K562 (cell line): Measurements from ENCODE around the gene SLC25A11. TPM values are rescaled to one million over a fixed set of nuclear protein-coding genes. Genes with fewer than 3 reads are reported as not detected.

Experiments used
- ARHGAP35 ChIP-seq: fragments of 450-650 bp; IDR thresholded peaks from 2 replicates; pipeline ENCODE4 v1.6.1; 2018; ENCODE audit not compliant: partially characterized antibody
- CHD2 ChIP-seq: IDR thresholded peaks from 2 replicates; pipeline ENCODE4 v1.6.1; 2011; ENCODE audit warnings: low read depth, low read length
- E2F3 ChIP-seq: fragments of 250-450 bp; sonication (Bioruptor Pico); IDR thresholded peaks from 2 replicates; pipeline ENCODE4 v1.4.0; 2020; ENCODE audit warnings: mild to moderate bottlenecking
- ESRRA ChIP-seq: fragments of 450-650 bp; IDR thresholded peaks from 2 replicates; pipeline ENCODE4 v1.6.1; 2014; ENCODE audit warnings: low read depth, mild to moderate bottlenecking, moderate library complexity, borderline replicate concordance
- ETS2 ChIP-seq: IDR thresholded peaks from 2 replicates; pipeline ENCODE4 v1.6.1; 2016; ENCODE audit warnings: borderline replicate concordance, missing genetic modification characterization, mild to moderate bottlenecking, moderate library complexity, missing compliant biosample characterization; ENCODE audit not compliant: poor library complexity, severe bottlenecking
- FOXJ2 ChIP-seq: fragments of 200-800 bp; sonication (Bioruptor generic); IDR thresholded peaks from 2 replicates; pipeline ENCODE4 v1.6.1; 2016; ENCODE audit warnings: missing genetic modification characterization, missing compliant biosample characterization
- GABPB1 ChIP-seq: sonication (generic); formaldehyde crosslinking; IDR thresholded peaks from 2 replicates; pipeline ENCODE4 v1.8.0; 2022; ENCODE audit warnings: mild to moderate bottlenecking, missing genetic modification reagents
- HSF4 ChIP-seq: fragments of 250-450 bp; sonication (Bioruptor Pico); IDR thresholded peaks from 2 replicates; pipeline ENCODE4 v2.1.2; 2022; ENCODE audit warnings: mild to moderate bottlenecking, moderate library complexity, borderline replicate concordance
- JUN ChIP-seq, 2 experiments: sonication (generic) in 1 of 2; formaldehyde crosslinking in 1 of 2; IDR thresholded peaks; 2 replicates each; pipeline versions ENCODE4 v1.6.1 to v1.8.0; 2012 to 2022; ENCODE audit warnings: borderline replicate concordance in 2 of 2, mild to moderate bottlenecking in 2 of 2, improper control_type of control experiment in 1 of 2, low read depth in 1 of 2, low read length in 1 of 2, missing genetic modification reagents in 1 of 2
- NEUROD1 ChIP-seq: fragments of 150-350 bp; IDR thresholded peaks from 2 replicates; pipeline ENCODE4 v1.6.1; 2014; ENCODE audit warnings: borderline replicate concordance, low read length, low read depth; ENCODE audit not compliant: partially characterized antibody
- PBX2 ChIP-seq, 2 experiments: IDR thresholded peaks in 1 of 2; conservative IDR thresholded peaks in 1 of 2; 2 replicates each; pipeline ENCODE4 v1.6.1; 2016; ENCODE audit warnings: low read depth in 2 of 2, mild to moderate bottlenecking in 1 of 2, missing compliant biosample characterization in 1 of 2, missing genetic modification characterization in 1 of 2, moderate library complexity in 1 of 2
- RBFOX2 ChIP-seq: fragments of 200-400 bp; formaldehyde crosslinking; IDR thresholded peaks from 2 replicates; pipeline ENCODE4 v1.6.1; 2017; ENCODE audit warnings: low read depth, mild to moderate bottlenecking, low read length, moderate library complexity
- SIN3B ChIP-seq: fragments of 450-650 bp; IDR thresholded peaks from 2 replicates; pipeline ENCODE4 v1.6.1; 2017; ENCODE audit warnings: low read depth, mild to moderate bottlenecking, moderate library complexity
- SUPT5H ChIP-seq: fragments of 450-650 bp; IDR thresholded peaks from 2 replicates; pipeline ENCODE4 v1.6.1; 2016
- TCF7L2 ChIP-seq: fragments of 150-350 bp; IDR thresholded peaks from 2 replicates; pipeline ENCODE4 v1.6.1; 2016; ENCODE audit warnings: low read depth, mild to moderate bottlenecking, low read length, moderate library complexity
- YBX1 ChIP-seq: fragments of 450-650 bp; IDR thresholded peaks from 2 replicates; pipeline ENCODE4 v1.7.1; 2016; ENCODE audit warnings: mild to moderate bottlenecking
- ZBTB7A ChIP-seq: IDR thresholded peaks from 2 replicates; pipeline ENCODE4 v1.6.1; 2011; ENCODE audit warnings: low read depth, mild to moderate bottlenecking, low read length, moderate library complexity, borderline replicate concordance; ENCODE audit not compliant: control insufficient read depth
- ZFPM2 ChIP-seq: fragments of 250-450 bp; sonication (Bioruptor Pico); IDR thresholded peaks from 2 replicates; pipeline ENCODE4 v1.5.1; 2022; ENCODE audit warnings: mild to moderate bottlenecking
- ZNF174 ChIP-seq: fragments of 250-450 bp; sonication (Bioruptor Pico); IDR thresholded peaks from 2 replicates; pipeline ENCODE4 v1.4.0; 2020; ENCODE audit warnings: mild to moderate bottlenecking
- ZNF224 ChIP-seq: sonication (generic); formaldehyde crosslinking; IDR thresholded peaks from 2 replicates; pipeline ENCODE4 v1.8.0; 2022; ENCODE audit warnings: mild to moderate bottlenecking, missing genetic modification reagents
- polyA plus RNA-seq, 8 experiments: library from polyadenylated mRNA; depleted of rRNA in 4 of 8; stranded (reverse) in 5 of 8; unstranded in 3 of 8; fragments of >200 nt; fragmentation: Nextera tagmentation in 2 of 8; fragmentation: Illumina TruSeq in 1 of 8; extraction: Ambion mirVana in 2 of 8; extraction: Trizol in 1 of 8; gene quantifications; 2 replicates each; pipeline versions ENCODE4 v1.2.1 to v1.2.3, GENCODE V29; 2011 to 2014; ENCODE audit warnings: inconsistent platforms in 1 of 8, missing spikeins in 1 of 8
- total RNA-seq, 7 experiments: library from RNA; depleted of rRNA in 6 of 7; stranded (reverse); fragments of >200 nt in 6 of 7; fragmentation: Illumina TruSeq in 2 of 7; extraction: Trizol in 2 of 7; gene quantifications; 2 replicates each; pipeline versions ENCODE4 v1.2.1 to v1.2.3, GENCODE V29; 2011 to 2021; ENCODE audit warnings: low replicate concordance in 1 of 7
- TF ChIP-seq, protein P1 (sequence below), 2 experiments: fragments of 200-800 bp in 1 of 2; sonication (Bioruptor generic) in 1 of 2; sonication (generic) in 1 of 2; formaldehyde crosslinking in 1 of 2; IDR thresholded peaks in 1 of 2; conservative IDR thresholded peaks in 1 of 2; 2 replicates each; pipeline versions ENCODE4 v1.5.0 to v1.6.1; 2016 to 2020; ENCODE audit warnings: missing compliant biosample characterization in 1 of 2, missing genetic modification characterization in 1 of 2, missing genetic modification reagents in 1 of 2
- TF ChIP-seq, protein P2 (sequence below): fragments of 450-650 bp; formaldehyde crosslinking; IDR thresholded peaks from 2 replicates; pipeline ENCODE4 v1.4.0; 2020; ENCODE audit warnings: mild to moderate bottlenecking, moderate library complexity

The SLC25A11 gene
- total and polyA plus RNA-seq, 9 of the 15 experiments (the other 6 are each of a cell fraction or from before 2014, with no cell fraction given), result 3.1 to 56.7 (median 32.9) TPM

DNA sequence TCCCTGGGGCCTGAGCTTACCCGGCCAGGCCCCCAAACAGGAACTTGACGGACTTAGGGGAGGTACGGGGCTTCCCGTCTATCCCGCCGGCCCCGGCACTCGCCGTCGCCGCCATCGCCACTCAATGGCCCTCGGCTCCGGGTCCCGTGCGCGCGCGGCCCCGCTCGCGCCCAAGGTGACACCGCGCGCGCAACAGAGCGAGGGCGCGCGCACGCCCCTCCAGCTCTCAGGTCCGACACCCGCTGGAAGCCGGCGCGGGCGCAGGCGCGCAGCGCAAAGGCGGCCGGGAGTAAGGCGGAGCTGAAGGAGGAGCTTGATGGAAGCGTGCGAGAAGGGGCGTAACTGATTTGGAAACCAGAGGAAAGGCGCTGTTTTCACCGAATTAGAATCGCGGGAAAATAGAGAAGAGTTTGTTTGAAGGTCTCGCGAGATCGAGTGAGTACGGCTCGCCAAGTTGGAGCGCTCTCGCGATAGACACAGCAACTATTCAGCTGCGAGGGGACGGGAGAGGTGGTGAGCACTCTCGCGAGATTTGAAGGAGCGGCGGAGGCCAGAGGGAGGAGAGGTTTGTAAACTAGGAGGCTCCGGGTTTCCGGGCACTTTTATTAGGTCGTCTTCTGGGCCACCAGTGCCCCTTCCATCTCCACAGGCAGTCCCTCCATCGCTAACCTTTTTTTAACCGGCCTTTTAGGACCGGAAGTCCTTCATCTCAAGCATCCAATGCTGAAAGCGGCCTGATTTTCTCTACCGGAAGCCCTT lies at the start of gene SLC25A11, which contains the start of gene RNF167 (continued):
- TF ChIP-seq TCF7L2, result no peak
- no peak for TF ChIP-seq YBX1
- peak; percentile 82 for TF ChIP-seq FOXJ2 (tag)
- TF ChIP-seq JUN (IDR thresholded peaks at IDR 0.05; ENCODE audit: borderline replicate concordance, low read depth, low read length), result peak; percentile 22; the same call in 1 of the 2 replicates
- TF ChIP-seq JUN (CRISPR knock-in tag; IDR thresholded peaks at IDR 0.05; ENCODE audit: borderline replicate concordance), result no peak
- no peak for TF ChIP-seq E2F3 (CRISPR knock-in tag)
- TF ChIP-seq, protein P1, sequence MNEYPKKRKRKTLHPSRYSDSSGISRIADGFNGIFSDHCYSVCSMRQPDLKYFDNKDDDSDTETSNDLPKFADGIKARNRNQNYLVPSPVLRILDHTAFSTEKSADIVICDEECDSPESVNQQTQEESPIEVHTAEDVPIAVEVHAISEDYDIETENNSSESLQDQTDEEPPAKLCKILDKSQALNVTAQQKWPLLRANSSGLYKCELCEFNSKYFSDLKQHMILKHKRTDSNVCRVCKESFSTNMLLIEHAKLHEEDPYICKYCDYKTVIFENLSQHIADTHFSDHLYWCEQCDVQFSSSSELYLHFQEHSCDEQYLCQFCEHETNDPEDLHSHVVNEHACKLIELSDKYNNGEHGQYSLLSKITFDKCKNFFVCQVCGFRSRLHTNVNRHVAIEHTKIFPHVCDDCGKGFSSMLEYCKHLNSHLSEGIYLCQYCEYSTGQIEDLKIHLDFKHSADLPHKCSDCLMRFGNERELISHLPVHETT (CRISPR knock-in tag; conservative IDR thresholded peaks at IDR 0.05 in 1 of 2, IDR thresholded peaks at IDR 0.05 in 1 of 2), result peak in 1 of 2 experiments; percentile 87; a peak in 2 of 4 replicates
- peak; percentile 98 for TF ChIP-seq ARHGAP35
- TF ChIP-seq GABPB1 (CRISPR knock-in tag), result no peak; the same call in 1 of the 2 replicates
- TF ChIP-seq RBFOX2, result peak; percentile 94
- peak; percentile 65 for TF ChIP-seq NEUROD1
- TF ChIP-seq ZNF174, result no peak
- no peak for TF ChIP-seq ETS2 (tag)
- no peak for TF ChIP-seq PBX2 (CRISPR knock-in tag; IDR thresholded peaks at IDR 0.05; ENCODE audit: low read depth)
- no peak for TF ChIP-seq PBX2 (tag; conservative IDR thresholded peaks at IDR 0.05; ENCODE audit: low read depth)
- TF ChIP-seq SIN3B, result peak; percentile 60; the same call in 1 of the 2 replicates
- TF ChIP-seq ZBTB7A, result peak; percentile 48; the same call in 1 of the 2 replicates
- TF ChIP-seq HSF4, result no peak
- TF ChIP-seq, protein P2, sequence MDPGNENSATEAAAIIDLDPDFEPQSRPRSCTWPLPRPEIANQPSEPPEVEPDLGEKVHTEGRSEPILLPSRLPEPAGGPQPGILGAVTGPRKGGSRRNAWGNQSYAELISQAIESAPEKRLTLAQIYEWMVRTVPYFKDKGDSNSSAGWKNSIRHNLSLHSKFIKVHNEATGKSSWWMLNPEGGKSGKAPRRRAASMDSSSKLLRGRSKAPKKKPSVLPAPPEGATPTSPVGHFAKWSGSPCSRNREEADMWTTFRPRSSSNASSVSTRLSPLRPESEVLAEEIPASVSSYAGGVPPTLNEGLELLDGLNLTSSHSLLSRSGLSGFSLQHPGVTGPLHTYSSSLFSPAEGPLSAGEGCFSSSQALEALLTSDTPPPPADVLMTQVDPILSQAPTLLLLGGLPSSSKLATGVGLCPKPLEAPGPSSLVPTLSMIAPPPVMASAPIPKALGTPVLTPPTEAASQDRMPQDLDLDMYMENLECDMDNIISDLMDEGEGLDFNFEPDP, result no peak
- TF ChIP-seq ESRRA, result peak; percentile 96
- no peak for TF ChIP-seq ZFPM2 (CRISPR knock-in tag)
- peak; percentile 74 for TF ChIP-seq SUPT5H
- peak; percentile 99 for TF ChIP-seq CHD2
- TF ChIP-seq ZNF224 (CRISPR knock-in tag), result no peak
